ENCODE results near the gene ARHGAP8. TPM values are rescaled to one million over a fixed set of nuclear protein-coding genes. Genes with fewer than 3 reads are reported as not detected.

ARHGAP8 gene
- total and polyA plus RNA-seq, 2 experiments from 2014 or later = 62.8 to 64.9 TPM

- Histone ChIP-seq H3F3A (replicated peaks; ENCODE audit: low read depth) (peaks cover 4% of the 10 kb centered on the region), H3K27ac (ENCODE audit: low read depth) (no peak overlapping the region), H4K20me1 (replicated peaks; ENCODE audit: insufficient read depth) (no peaks in the 10 kb centered on the region), H3K4me3 (no peak overlapping the region), H3K27me3 (ENCODE audit: insufficient read depth) (no peaks in the 10 kb centered on the region), H2AFZ (no peak overlapping the region), H3K79me2 (replicated peaks; ENCODE audit: insufficient read depth) (no peaks in the 10 kb centered on the region), H3K4me1 (ENCODE audit: insufficient read depth) (no peaks in the 10 kb centered on the region), H3K36me3 (ENCODE audit: insufficient read depth) (no peaks in the 10 kb centered on the region), H3K4me2 (no peak overlapping the region), H3K9me2 (ENCODE audit: insufficient read depth) (no peaks in the 10 kb centered on the region)
- H3K4me3 Mint-ChIP-seq = no peak overlapping the region
- H3K4me1 Mint-ChIP-seq = peaks cover 4% of the 10 kb centered on the region; the same call in 2 of the 3 replicates
- ATAC-seq = no peak
- DNase-seq (ENCODE audit: low spot score) = no peak
- no peaks in the 10 kb centered on the region for H3K9me3 Mint-ChIP-seq
- H3K27me3 Mint-ChIP-seq (ENCODE audit: insufficient read depth, low read depth, poor library complexity) = peaks cover 6% of the 10 kb centered on the region
- TF ChIP-seq NANOG (IDR thresholded peaks at IDR 0.05; ENCODE audit: borderline replicate concordance) (no peak), CREB1 (CRISPR knock-in tag; IDR thresholded peaks at IDR 0.05; ENCODE audit: low read depth) (no peak), ZNF114 (CRISPR knock-in tag; IDR thresholded peaks at IDR 0.05) (no peak), JUNB (IDR thresholded peaks at IDR 0.05; ENCODE audit: unreplicated experiment) (no peak), EZH2 (IDR thresholded peaks at IDR 0.05; ENCODE audit: low read depth, unreplicated experiment) (no peak), STAT1 (IDR thresholded peaks at IDR 0.05; ENCODE audit: unreplicated experiment) (no peak), ETS1 (IDR thresholded peaks at IDR 0.05) (no peak), ZNF331 (CRISPR knock-in tag; IDR thresholded peaks at IDR 0.05; ENCODE audit: low read depth) (no peak), CTCF (conservative IDR thresholded peaks at IDR 0.05; ENCODE audit: low read depth in 2 of 2) (no peak), POLR2AphosphoS5 (IDR thresholded peaks at IDR 0.05; ENCODE audit: low read depth) (no peak), EZH2phosphoT487 (IDR thresholded peaks at IDR 0.05; ENCODE audit: unreplicated experiment) (no peak)
- TF ChIP-seq, protein P1, sequence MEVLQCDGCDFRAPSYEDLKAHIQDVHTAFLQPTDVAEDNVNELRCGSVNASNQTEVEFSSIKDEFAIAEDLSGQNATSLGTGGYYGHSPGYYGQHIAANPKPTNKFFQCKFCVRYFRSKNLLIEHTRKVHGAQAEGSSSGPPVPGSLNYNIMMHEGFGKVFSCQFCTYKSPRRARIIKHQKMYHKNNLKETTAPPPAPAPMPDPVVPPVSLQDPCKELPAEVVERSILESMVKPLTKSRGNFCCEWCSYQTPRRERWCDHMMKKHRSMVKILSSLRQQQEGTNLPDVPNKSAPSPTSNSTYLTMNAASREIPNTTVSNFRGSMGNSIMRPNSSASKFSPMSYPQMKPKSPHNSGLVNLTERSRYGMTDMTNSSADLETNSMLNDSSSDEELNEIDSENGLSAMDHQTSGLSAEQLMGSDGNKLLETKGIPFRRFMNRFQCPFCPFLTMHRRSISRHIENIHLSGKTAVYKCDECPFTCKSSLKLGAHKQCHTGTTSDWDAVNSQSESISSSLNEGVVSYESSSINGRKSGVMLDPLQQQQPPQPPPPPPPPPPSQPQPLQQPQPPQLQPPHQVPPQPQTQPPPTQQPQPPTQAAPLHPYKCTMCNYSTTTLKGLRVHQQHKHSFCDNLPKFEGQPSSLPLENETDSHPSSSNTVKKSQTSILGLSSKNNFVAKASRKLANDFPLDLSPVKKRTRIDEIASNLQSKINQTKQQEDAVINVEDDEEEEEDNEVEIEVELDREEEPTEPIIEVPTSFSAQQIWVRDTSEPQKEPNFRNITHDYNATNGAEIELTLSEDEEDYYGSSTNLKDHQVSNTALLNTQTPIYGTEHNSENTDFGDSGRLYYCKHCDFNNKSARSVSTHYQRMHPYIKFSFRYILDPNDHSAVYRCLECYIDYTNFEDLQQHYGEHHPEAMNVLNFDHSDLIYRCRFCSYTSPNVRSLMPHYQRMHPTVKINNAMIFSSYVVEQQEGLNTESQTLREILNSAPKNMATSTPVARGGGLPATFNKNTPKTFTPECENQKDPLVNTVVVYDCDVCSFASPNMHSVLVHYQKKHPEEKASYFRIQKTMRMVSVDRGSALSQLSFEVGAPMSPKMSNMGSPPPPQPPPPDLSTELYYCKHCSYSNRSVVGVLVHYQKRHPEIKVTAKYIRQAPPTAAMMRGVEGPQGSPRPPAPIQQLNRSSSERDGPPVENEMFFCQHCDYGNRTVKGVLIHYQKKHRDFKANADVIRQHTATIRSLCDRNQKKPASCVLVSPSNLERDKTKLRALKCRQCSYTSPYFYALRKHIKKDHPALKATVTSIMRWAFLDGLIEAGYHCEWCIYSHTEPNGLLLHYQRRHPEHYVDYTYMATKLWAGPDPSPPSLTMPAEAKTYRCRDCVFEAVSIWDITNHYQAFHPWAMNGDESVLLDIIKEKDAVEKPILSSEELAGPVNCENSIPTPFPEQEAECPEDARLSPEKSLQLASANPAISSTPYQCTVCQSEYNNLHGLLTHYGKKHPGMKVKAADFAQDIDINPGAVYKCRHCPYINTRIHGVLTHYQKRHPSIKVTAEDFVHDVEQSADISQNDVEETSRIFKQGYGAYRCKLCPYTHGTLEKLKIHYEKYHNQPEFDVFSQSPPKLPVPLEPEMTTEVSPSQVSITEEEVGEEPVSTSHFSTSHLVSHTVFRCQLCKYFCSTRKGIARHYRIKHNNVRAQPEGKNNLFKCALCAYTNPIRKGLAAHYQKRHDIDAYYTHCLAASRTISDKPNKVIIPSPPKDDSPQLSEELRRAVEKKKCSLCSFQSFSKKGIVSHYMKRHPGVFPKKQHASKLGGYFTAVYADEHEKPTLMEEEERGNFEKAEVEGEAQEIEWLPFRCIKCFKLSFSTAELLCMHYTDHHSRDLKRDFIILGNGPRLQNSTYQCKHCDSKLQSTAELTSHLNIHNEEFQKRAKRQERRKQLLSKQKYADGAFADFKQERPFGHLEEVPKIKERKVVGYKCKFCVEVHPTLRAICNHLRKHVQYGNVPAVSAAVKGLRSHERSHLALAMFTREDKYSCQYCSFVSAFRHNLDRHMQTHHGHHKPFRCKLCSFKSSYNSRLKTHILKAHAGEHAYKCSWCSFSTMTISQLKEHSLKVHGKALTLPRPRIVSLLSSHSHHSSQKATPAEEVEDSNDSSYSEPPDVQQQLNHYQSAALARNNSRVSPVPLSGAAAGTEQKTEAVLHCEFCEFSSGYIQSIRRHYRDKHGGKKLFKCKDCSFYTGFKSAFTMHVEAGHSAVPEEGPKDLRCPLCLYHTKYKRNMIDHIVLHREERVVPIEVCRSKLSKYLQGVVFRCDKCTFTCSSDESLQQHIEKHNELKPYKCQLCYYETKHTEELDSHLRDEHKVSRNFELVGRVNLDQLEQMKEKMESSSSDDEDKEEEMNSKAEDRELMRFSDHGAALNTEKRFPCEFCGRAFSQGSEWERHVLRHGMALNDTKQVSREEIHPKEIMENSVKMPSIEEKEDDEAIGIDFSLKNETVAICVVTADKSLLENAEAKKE (CRISPR knock-in tag; IDR thresholded peaks at IDR 0.05) = no peak
- TF ChIP-seq, protein P2, sequence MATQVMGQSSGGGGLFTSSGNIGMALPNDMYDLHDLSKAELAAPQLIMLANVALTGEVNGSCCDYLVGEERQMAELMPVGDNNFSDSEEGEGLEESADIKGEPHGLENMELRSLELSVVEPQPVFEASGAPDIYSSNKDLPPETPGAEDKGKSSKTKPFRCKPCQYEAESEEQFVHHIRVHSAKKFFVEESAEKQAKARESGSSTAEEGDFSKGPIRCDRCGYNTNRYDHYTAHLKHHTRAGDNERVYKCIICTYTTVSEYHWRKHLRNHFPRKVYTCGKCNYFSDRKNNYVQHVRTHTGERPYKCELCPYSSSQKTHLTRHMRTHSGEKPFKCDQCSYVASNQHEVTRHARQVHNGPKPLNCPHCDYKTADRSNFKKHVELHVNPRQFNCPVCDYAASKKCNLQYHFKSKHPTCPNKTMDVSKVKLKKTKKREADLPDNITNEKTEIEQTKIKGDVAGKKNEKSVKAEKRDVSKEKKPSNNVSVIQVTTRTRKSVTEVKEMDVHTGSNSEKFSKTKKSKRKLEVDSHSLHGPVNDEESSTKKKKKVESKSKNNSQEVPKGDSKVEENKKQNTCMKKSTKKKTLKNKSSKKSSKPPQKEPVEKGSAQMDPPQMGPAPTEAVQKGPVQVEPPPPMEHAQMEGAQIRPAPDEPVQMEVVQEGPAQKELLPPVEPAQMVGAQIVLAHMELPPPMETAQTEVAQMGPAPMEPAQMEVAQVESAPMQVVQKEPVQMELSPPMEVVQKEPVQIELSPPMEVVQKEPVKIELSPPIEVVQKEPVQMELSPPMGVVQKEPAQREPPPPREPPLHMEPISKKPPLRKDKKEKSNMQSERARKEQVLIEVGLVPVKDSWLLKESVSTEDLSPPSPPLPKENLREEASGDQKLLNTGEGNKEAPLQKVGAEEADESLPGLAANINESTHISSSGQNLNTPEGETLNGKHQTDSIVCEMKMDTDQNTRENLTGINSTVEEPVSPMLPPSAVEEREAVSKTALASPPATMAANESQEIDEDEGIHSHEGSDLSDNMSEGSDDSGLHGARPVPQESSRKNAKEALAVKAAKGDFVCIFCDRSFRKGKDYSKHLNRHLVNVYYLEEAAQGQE (IDR thresholded peaks at IDR 0.05; ENCODE audit: unreplicated experiment) = no peak
- H3K27ac Mint-ChIP-seq = no peak overlapping the region
- H3K36me3 Mint-ChIP-seq (ENCODE audit: low read depth) = no peaks in the 10 kb centered on the region; the same call in 1 of the 3 replicates
Measured at GRCh38 chr22:44730490-44731356, 21.7 kb upstream of the ARHGAP8 start.
